Suprapubic skin (tissue), 4 donors: Measurements from ENCODE around the gene CNOT11. TPM values are rescaled to one million over a fixed set of nuclear protein-coding genes. Genes with fewer than 3 reads are reported as not detected.

Source experiments
- DNase-seq, 2 donors: peaks; one replicate each; pipeline ENCODE4 v3.0.0-alpha.2; 2019; ENCODE audit warnings: low spot score in 2 of 2
- H3K27ac ChIP-seq: fragments of 200-600 bp; sonication (generic); one replicate; pipeline ENCODE4 v1.5.1; 2019
- H3K27me3 ChIP-seq: fragments of 200-600 bp; sonication (generic); one replicate; pipeline ENCODE4 v1.5.1; 2019
- H3K36me3 ChIP-seq: fragments of 200-600 bp; sonication (generic); one replicate; pipeline ENCODE4 v1.5.1; 2019
- H3K4me1 ChIP-seq: fragments of 200-600 bp; sonication (generic); one replicate; pipeline ENCODE4 v1.5.1; 2019
- H3K4me3 ChIP-seq: fragments of 200-600 bp; sonication (generic); one replicate; pipeline ENCODE4 v1.5.1; 2019; ENCODE audit warnings: mild to moderate bottlenecking
- H3K9me3 ChIP-seq: fragments of 200-600 bp; sonication (generic); one replicate; pipeline ENCODE4 v1.5.1; 2019
- CTCF ChIP-seq, 2 donors: fragments of 200-600 bp in 1 of 2; fragments of 450-650 bp in 1 of 2; sonication (generic) in 1 of 2; IDR thresholded peaks; one replicate each; pipeline ENCODE4 v1.5.1; 2016 to 2019; ENCODE audit warnings: antibody characterized with exemption in 2 of 2, mild to moderate bottlenecking in 1 of 2, moderate library complexity in 1 of 2
- EP300 ChIP-seq: sonication (generic); formaldehyde crosslinking; IDR thresholded peaks from one replicate; pipeline ENCODE4 v1.6.1; 2017; ENCODE audit warnings: antibody characterized with exemption
- POLR2A ChIP-seq, 2 donors: fragments of 450-650 bp; IDR thresholded peaks; one replicate each; pipeline ENCODE4 v1.6.1; 2017; ENCODE audit warnings: antibody characterized with exemption in 2 of 2, mild to moderate bottlenecking in 2 of 2, moderate library complexity in 2 of 2
- POLR2AphosphoS5 ChIP-seq, 3 donors: sonication (generic); formaldehyde crosslinking; IDR thresholded peaks; one replicate each; pipeline ENCODE4 v1.6.1; 2017; ENCODE audit warnings: antibody characterized with exemption in 3 of 3
- WGBS: methylation state at CpG from one replicate; pipeline ENCODE4 v1.1.5; 2018; 5-methylcytosine and 5-hydroxymethylcytosine counted together
- total RNA-seq, 4 donors: library from RNA; depleted of rRNA; stranded (reverse); fragments of >200 nt; gene quantifications; one replicate each; pipeline ENCODE4 v1.1.0, GENCODE V29; 2016

Gene CNOT11
- total RNA-seq, 4 donors from 2014 or later, result 24.9 to 32.7 (median 28.6) TPM

GRCh38 chr2:101267671-101268656, 15.3 kb downstream of the CNOT11 start:
- H3K9me3 ChIP-seq, result no peaks in the 10 kb centered on the region
- H3K36me3 ChIP-seq, result peaks cover 91% of the 10 kb centered on the region
- 72% methylated on average over 15 of the region's 15 CpGs for WGBS
- H3K27me3 ChIP-seq, result no peaks in the 10 kb centered on the region
- no peaks in the 10 kb centered on the region for H3K4me1 ChIP-seq
- TF ChIP-seq EP300, result no peak
- no peak for TF ChIP-seq POLR2AphosphoS5 (IDR thresholded peaks at IDR 0.05)
- TF ChIP-seq POLR2A (IDR thresholded peaks at IDR 0.05), result no peak
- no peak for TF ChIP-seq CTCF (IDR thresholded peaks at IDR 0.05)
- no peak overlapping the region for H3K27ac ChIP-seq
- no peak overlapping the region for H3K4me3 ChIP-seq
- no peak for DNase-seq

GRCh38 chr2:101270700-101271259, 18.1 kb downstream of the CNOT11 start:
- Histone ChIP-seq H3K4me1 (no peaks in the 10 kb centered on the region), H3K4me3 (no peak overlapping the region), H3K9me3 (no peaks in the 10 kb centered on the region), H3K27me3 (no peaks in the 10 kb centered on the region), H3K36me3 (peaks cover 82% of the 10 kb centered on the region), H3K27ac (no peak overlapping the region)
- 94% methylated on average over 8 of the region's 8 CpGs for WGBS
- no peak for TF ChIP-seq EP300
- no peak for TF ChIP-seq CTCF (IDR thresholded peaks at IDR 0.05)
- no peak for TF ChIP-seq POLR2A (IDR thresholded peaks at IDR 0.05)
- TF ChIP-seq POLR2AphosphoS5 (IDR thresholded peaks at IDR 0.05), result no peak
- DNase-seq, result no peak

- Histone ChIP-seq H3K36me3 (peaks cover 73% of the 10 kb centered on the region), H3K27ac (no peak overlapping the region), H3K4me1 (no peaks in the 10 kb centered on the region), H3K9me3 (no peaks in the 10 kb centered on the region), H3K4me3 (no peak overlapping the region), H3K27me3 (no peaks in the 10 kb centered on the region)
- no peak for DNase-seq
- TF ChIP-seq EP300 (no peak), POLR2A (IDR thresholded peaks at IDR 0.05) (no peak), POLR2AphosphoS5 (IDR thresholded peaks at IDR 0.05) (no peak), CTCF (IDR thresholded peaks at IDR 0.05) (no peak)
- WGBS, result 78% methylated on average over 3 of the region's 3 CpGs
Measured at GRCh38 chr2:101272045-101272784, 19.5 kb downstream of the CNOT11 start.

GRCh38 chr2:101273056-101273455, 20.4 kb downstream of the CNOT11 start:
- no peak for DNase-seq
- Histone ChIP-seq H3K27me3 (no peaks in the 10 kb centered on the region), H3K27ac (no peak overlapping the region), H3K36me3 (peaks cover 72% of the 10 kb centered on the region), H3K4me3 (no peak overlapping the region), H3K9me3 (no peaks in the 10 kb centered on the region), H3K4me1 (no peaks in the 10 kb centered on the region)
- 85% methylated on average over 8 of the region's 8 CpGs for WGBS
- TF ChIP-seq POLR2AphosphoS5 (IDR thresholded peaks at IDR 0.05) (no peak), POLR2A (IDR thresholded peaks at IDR 0.05) (no peak), EP300 (no peak), CTCF (IDR thresholded peaks at IDR 0.05) (no peak)
